ACC112 (cell line): Measurements from ENCODE around the gene EXOC3.

Experiments
- H2AFZ ChIP-seq: fragments of 200-600 bp; sonication (generic); one replicate; pipeline ENCODE4 v1.6.0; 2017; ENCODE audit warnings: antibody characterized with exemption, low read length; ENCODE audit not compliant: unreplicated experiment
- H3K27ac ChIP-seq: fragments of 200-600 bp; sonication (generic); 2 replicates; pipeline ENCODE4 v1.5.1; 2014; ENCODE audit warnings: low read depth, mild to moderate bottlenecking, antibody characterized with exemption, low read length, moderate library complexity
- H3K27me3 ChIP-seq: fragments of 200-600 bp; sonication (generic); 2 replicates; pipeline ENCODE4 v1.6.1; 2014; ENCODE audit warnings: mild to moderate bottlenecking, antibody characterized with exemption, low read length, moderate library complexity, mixed read lengths; ENCODE audit not compliant: insufficient read depth
- H3K36me3 ChIP-seq: fragments of 200-600 bp; sonication (generic); 2 replicates; pipeline ENCODE4 v1.6.1; 2016; ENCODE audit warnings: mild to moderate bottlenecking, antibody characterized with exemption, low read length, moderate library complexity, mixed read lengths; ENCODE audit not compliant: insufficient read depth
- H3K4me1 ChIP-seq: fragments of 200-600 bp; sonication (generic); one replicate; pipeline ENCODE4 v1.6.1; 2016; ENCODE audit warnings: low read length, mixed read lengths; ENCODE audit not compliant: insufficient read depth, unreplicated experiment, control insufficient read depth
- H3K4me3 ChIP-seq: fragments of 200-600 bp; sonication (generic); 2 replicates; pipeline ENCODE4 v1.5.1; 2014; ENCODE audit warnings: mild to moderate bottlenecking, low read depth, low read length
- H3K79me2 ChIP-seq: fragments of 200-600 bp; sonication (generic); one replicate; pipeline ENCODE4 v1.6.0; 2016; ENCODE audit warnings: low read length; ENCODE audit not compliant: control insufficient read depth, unreplicated experiment, insufficient read depth

The EXOC3 gene

DNA sequence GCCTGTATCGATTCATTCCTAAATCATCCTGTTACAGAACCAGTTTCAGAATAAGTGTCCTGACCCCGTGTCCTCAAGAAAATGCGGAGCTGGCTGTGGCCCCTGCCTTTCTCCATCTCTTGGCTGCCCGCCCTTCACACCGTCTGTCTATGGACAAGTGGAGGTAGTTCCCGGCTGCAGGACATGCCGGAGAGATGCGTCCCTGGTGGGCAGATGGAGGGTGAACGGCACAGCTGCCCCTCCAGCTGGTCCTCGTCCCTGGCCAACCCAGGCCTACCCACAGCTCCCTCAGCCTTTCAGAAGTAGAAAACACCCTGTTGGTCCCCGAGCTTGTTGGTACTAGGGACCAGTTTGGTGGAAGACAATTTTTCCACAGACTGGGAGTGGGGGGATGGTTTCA lies 14.8 kb upstream of the EXOC3 start:
- no peak overlapping the region for H3K27ac ChIP-seq
- H3K4me1 ChIP-seq = peaks cover 14% of the 10 kb centered on the region
- H2AFZ ChIP-seq = no peak overlapping the region
- H3K27me3 ChIP-seq = no peaks in the 10 kb centered on the region
- peaks cover 6% of the 10 kb centered on the region; the same call in 1 of the 2 replicates for H3K36me3 ChIP-seq
- no peaks in the 10 kb centered on the region for H3K79me2 ChIP-seq
- no peak overlapping the region for H3K4me3 ChIP-seq

DNA sequence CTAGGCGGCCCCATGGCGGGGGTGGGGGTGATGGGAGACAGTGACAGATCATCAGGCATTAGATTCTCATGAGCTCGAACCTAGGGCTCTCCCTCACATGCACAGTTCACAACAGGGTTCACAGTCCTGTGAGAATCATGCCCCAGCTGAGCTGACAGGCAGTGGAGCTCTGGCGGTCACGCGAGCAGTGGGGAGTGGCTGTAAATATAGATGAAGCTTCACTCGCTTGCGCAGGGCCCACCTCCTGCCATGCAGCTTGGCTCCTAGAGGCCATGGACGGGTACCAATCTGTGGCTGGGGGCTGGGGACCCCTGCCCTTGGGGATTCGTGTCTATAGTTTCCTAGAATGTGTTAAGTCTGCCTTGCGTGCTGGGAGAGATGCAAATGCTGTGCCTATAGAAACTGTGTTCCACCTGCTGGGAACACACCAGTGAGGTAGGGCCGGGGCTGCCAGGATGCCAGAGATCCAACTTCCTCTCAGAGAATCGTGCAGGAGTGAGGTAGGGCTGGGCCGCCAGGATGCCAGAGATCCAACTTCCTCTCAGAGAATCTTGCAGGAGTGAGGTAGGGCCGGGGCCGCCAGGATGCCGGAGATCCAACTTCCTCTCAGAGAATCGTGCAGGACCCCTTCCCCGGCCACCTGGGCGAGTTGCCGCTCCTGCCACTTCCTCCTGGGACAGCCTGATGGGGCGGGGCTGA lies 14.1 kb upstream of the EXOC3 start:
- Histone ChIP-seq H3K27ac (no peak overlapping the region; the same call in 1 of the 2 replicates), H3K36me3 (peaks cover 6% of the 10 kb centered on the region; the same call in 1 of the 2 replicates), H3K27me3 (no peaks in the 10 kb centered on the region), H3K4me3 (no peak overlapping the region), H3K79me2 (no peaks in the 10 kb centered on the region), H3K4me1 (peaks cover 14% of the 10 kb centered on the region), H2AFZ (no peak overlapping the region)

DNA sequence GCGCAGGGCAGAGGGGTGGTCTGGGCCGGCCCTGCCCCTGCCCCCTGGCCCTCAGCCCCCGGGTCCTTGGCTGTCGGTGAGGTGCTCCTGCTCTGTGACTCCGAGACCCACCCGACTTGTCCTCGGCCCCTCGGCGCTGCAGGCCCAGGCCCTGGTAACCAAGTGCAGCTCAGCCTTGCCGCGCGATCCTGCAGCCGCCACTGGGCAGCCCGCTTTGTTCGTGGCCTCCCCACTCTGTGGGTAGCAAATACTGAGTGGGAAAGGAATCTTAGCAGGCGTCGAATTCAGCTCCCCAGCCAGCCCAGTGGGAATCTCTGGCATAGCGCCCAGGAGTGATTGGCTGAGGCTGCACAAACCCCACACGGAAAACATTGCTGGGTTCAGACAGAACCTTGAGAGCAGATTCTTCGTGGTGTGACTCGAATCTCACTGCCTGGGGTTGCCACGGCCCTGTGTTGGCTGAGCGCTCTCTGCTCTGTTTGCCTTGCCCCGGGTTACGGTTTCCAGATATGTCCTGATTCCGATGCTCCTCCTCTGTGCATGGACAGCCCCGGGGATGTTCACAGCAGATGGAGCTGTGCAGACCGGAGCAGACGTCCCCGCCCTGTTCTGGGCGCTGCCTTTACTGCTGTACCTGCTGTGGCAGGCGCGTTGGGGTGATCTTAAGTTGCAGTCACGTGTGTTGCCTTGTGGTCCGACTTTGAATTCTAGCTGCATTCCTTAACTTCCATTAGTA lies 13.4 kb upstream of the EXOC3 start:
- H3K27ac ChIP-seq = peak overlapping the region; percentile 37; the same call in 1 of the 2 replicates
- no peaks in the 10 kb centered on the region for H3K79me2 ChIP-seq
- no peak overlapping the region for H3K4me3 ChIP-seq
- H3K4me1 ChIP-seq = peaks cover 14% of the 10 kb centered on the region
- no peaks in the 10 kb centered on the region for H3K27me3 ChIP-seq
- H3K36me3 ChIP-seq = peaks cover 6% of the 10 kb centered on the region; the same call in 1 of the 2 replicates
- H2AFZ ChIP-seq = no peak overlapping the region

DNA sequence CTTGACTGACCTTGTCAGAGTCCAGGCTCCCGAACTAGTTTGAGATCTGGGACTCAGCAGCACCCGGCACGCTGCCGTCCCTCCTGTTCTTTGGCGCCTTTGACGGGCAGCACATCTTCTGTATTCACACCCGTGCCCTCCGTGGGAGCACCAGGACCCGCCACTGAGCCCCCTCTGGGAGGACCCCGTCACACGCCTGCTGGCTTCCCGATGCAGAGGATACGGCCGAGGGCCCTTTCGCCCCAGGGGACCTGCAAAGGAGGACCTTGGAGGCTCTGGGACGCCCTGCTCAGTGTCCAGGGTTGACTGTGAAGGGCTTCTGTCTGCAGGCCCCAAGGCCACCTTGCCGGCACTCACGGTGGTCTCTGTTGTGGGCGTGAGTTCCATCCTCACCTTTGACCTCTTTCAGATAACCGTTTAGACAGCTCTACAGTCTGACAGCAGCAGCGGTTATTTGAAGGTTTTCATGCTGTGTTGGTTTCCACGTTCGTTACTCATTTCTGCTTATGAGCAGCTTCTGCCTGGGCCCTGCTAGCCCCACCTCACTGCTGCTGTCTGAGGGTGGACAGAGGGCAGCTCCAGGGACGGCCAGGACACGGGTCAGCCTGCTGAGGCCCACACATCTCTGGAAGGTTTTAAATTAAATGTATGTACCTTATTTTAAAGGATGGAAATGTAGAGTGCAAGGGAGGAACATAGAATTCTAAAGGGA lies 12.6 kb upstream of the EXOC3 start:
- H3K36me3 ChIP-seq = peaks cover 6% of the 10 kb centered on the region; the same call in 1 of the 2 replicates
- no peak overlapping the region for H3K4me3 ChIP-seq
- no peaks in the 10 kb centered on the region for H3K27me3 ChIP-seq
- peak overlapping the region; percentile 37; the same call in 1 of the 2 replicates for H3K27ac ChIP-seq
- no peaks in the 10 kb centered on the region for H3K79me2 ChIP-seq
- H2AFZ ChIP-seq = no peak overlapping the region
- peaks cover 14% of the 10 kb centered on the region for H3K4me1 ChIP-seq

DNA sequence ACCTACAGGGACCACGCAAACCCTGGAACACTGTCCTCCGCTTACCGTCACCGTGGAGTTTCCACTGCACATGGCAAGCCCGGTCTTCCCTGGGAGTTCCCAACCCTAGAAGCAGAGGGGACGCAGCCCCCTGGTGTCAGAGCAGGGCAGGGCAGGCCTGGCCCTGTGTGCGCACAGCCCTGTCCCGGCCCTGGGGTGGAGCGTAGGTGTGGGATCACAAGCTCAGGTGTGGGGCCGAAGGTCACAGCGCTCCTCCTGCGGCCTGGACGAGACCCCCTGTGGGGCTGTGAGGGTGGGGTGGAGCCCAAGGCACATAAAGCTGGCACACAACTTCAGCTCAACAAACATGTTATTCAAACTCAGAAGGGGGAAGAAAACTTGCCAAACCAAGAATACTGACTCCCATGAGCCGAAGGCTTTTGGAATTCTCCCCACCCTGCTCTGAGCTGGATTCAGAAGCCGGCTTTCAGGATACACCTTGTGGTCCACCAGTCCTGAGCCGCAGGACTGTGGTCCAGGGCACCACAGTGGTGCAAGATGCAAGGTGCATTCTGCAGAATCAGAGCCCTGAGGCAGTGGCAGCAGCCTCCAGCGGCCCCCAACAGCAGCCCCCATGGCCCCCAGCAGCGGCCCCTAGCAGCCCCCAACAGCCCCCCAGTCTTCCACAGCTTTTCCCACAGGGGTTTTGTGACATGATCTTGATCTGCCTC lies 11.8 kb upstream of the EXOC3 start:
- Histone ChIP-seq H2AFZ (no peak overlapping the region), H3K27me3 (no peaks in the 10 kb centered on the region), H3K79me2 (no peaks in the 10 kb centered on the region), H3K4me1 (peaks cover 14% of the 10 kb centered on the region), H3K36me3 (peaks cover 6% of the 10 kb centered on the region; the same call in 1 of the 2 replicates), H3K4me3 (no peak overlapping the region), H3K27ac (no peak overlapping the region)

DNA sequence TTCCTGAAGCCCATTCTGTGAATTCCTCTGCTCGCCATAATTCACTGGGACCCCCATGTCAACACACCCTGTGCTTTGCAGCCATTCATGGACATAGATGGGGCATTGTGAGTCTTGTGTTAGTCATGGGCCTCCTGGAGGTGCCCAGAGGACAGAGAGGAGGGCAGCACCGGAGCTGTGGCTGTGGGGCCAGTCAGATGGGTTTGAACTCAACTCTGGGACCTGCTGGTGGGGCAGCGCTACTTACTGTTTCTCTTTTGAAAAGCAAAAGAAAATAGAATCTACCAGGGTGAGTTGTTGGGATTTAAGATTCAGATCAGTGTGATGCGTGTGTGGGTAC lies 11.3 kb upstream of the EXOC3 start:
- Histone ChIP-seq H3K27me3 (no peaks in the 10 kb centered on the region), H3K79me2 (no peaks in the 10 kb centered on the region), H3K36me3 (peaks cover 6% of the 10 kb centered on the region; the same call in 1 of the 2 replicates), H3K27ac (no peak overlapping the region), H3K4me3 (no peak overlapping the region), H2AFZ (no peak overlapping the region), H3K4me1 (peaks cover 14% of the 10 kb centered on the region)

DNA sequence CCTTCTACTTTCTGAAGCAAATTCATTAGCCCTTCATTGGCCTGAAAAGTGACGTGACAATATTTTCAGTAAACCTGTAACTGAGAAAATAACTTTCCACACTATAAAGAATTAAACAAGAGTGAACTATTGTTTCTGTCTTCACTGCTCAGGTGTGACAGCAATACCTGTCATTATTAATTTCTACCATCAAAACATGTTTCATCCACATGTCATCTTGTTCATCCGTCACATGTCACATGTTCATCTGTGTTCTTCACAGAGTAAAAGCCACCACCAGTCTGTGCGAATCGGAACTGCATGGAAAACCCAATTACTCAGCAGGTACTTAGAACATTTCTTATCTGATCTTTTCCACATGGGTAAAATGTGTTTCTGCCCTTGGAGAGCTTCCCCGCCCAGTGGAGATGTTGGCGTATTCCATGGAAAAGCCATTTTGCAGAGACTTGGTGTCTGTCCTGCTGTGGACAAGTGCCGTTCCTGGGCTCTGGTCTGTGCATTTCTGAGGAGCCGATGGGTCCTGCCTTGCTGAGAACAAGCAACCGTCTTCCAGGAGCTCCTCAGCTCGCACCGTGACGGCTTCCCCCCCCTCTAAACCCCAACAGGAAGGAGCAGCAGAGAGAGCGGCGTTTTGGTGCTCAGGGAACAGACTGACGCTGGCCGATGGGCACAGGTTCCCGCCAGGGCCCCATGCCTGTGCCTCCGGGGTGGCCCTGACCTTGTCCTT lies 10.6 kb upstream of the EXOC3 start:
- Histone ChIP-seq H2AFZ (no peak overlapping the region), H3K36me3 (peaks cover 6% of the 10 kb centered on the region; the same call in 1 of the 2 replicates), H3K4me1 (peaks cover 14% of the 10 kb centered on the region), H3K79me2 (no peaks in the 10 kb centered on the region), H3K27ac (no peak overlapping the region), H3K4me3 (no peak overlapping the region), H3K27me3 (no peaks in the 10 kb centered on the region)

DNA sequence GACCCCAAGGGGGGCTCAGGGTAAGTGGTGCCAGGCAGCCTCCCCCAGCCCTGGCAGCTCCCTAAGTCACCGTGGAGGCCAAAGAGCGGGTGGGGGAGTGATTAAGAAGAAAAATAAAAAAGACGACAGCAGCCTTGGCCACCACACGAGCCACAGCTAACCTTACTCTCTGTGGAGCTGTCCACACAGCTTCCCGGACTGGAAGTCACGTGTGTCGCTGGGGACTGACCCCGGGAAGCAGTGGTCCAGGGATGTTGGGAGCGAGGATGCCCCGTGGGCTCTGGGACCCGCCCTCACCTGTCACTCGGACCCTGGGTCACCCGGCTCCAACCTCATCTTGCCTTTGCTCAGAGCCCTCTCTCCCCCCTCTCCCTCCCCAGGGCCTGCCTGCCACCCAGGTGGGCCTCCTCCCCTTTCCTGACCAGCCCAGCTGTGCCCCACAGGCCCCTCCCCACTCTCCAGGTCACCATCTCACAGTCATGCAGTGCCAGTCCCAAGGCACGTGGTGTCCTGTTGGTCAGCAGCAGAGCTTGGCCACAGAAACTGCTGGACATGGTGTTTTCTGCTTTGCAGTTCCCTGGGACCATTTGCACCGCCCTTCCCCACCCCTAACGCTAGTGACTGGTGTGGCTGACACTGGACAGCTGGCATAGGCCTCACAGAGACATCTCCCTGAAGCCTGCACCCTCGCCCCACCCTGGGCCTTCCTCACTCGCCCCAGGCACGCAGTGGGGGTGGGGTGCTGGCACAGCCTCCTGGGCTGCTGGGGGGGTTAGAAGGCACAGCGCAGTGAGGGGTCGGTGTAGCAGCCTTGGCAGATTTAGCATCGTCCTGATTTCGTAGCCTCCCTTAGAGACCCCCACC lies 9.8 kb upstream of the EXOC3 start:
- no peaks in the 10 kb centered on the region for H3K27me3 ChIP-seq
- no peak overlapping the region for H3K27ac ChIP-seq

DNA sequence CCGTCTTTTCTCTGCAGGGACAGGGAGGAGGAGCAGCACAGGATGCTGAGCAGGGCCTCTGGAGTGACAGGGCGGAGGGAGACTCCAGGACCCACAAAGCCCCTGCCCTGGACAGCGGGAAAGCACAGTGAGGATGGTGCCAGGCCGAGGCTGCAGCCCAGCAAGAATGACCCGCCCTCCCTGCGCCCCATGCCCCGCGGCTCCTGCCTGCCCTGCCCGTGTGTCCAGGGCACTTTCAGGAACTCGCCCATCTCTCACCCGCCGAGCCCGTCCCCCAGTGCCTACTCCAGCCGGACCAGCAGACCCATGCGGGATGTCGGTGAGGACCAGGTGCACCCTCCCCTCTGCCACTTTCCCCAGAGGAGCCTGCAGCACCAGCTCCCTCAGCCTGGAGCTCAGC lies 9.1 kb upstream of the EXOC3 start:
- Histone ChIP-seq H3K4me3 (no peak overlapping the region), H2AFZ (no peak overlapping the region), H3K27ac (no peak overlapping the region), H3K79me2 (no peaks in the 10 kb centered on the region), H3K4me1 (peaks cover 14% of the 10 kb centered on the region), H3K36me3 (no peaks in the 10 kb centered on the region), H3K27me3 (no peaks in the 10 kb centered on the region)

More for the DNA sequence above, 9.8 kb upstream of the EXOC3 start:
- H3K36me3 ChIP-seq = 0 out of 2 replicates have a peak, but pooled peaks cover under 1% of the 10 kb centered on the region
- H3K4me1 ChIP-seq = peaks cover 14% of the 10 kb centered on the region
- no peak overlapping the region for H2AFZ ChIP-seq
- H3K4me3 ChIP-seq = no peak overlapping the region
- H3K79me2 ChIP-seq = no peaks in the 10 kb centered on the region
